Measurements from ENCODE around the gene HOXD1.

- TF ChIP-seq POLR2A (IDR thresholded peaks at IDR 0.05; ENCODE audit: low read length) (no peak), GATA1 (IDR thresholded peaks at IDR 0.05; ENCODE audit: low read depth, low read length) (no peak)
These were observed 23.7 kb upstream of the HOXD1 start for GRCh38 chr2:176164611-176165369.

Measured in erythroblast (primary cell).